ENCODE results near the gene SUPT3H.
"Not testable (repeated sequence)": the region's sequence is repeated elsewhere in the genome, so short reads cannot be mapped to it uniquely, and the experiment has no call there.

The SUPT3H gene

DNA sequence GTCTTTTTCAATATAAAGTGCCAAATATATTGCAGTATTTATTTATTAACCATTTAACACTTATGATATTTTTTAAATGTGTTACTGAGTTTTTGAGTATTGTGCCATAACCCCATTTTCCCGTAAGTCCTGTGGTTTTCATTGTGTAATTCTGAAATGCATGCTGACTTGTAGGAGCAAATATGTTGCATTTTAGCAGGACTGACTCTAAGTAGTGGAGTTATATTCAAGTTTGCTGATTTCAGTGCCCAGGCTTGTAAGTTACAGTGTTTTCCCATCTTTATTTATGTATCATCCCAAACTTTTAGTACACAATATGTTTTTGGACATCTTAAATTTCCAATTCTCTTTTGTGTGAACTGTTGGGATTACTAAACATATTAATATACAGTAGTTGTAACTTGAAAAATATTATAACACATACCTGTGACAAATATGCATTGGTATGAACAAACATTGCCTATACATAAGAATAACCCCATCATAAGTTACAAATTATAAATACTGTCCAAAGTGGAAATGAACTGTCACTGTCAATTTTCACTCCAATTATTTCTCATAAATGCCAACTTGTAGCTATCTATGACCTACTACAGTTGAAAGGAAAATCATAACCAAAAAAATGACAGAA lies 228.9 kb downstream of the SUPT3H start:
- CTCF ChIA-PET: no interaction called here

DNA sequence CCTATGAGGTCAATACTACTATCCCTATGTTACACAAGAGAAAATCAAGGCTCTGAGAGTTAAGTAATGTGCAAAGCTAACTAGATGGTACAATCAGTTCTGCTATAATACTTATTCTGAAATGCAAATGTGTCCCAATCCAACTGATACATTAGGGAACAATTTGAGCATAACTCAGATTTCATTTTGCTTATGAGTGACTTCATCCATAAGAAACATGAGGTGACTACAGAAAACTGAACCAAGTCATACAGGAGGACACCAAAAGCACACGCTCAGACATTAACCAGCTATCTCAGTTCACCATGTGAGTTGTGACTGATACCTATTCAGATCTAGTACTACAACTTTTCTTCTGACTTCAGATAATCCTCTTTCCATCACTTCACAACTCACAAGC lies 229.5 kb downstream of the SUPT3H start:
- ChIA-PET POLR2A (no interaction called here), CTCF (no interaction called here)
- no peak for DNase-seq
- peaks cover 0 to 20% (median 2%) of the 10 kb centered on the region in 5 experiments for H3K9me3 ChIP-seq (ENCODE audit: control extremely low read depth in 1 of 5, control insufficient read depth in 4 of 5, insufficient read depth in 2 of 5, low read depth in 1 of 5, low read length in 4 of 5)
- no peaks in the 10 kb centered on the region for H3K27me3 ChIP-seq (replicated peaks in 2 of 5; ENCODE audit: control insufficient read depth in 4 of 5, insufficient read depth in 5 of 5, low read length in 4 of 5)
- H3K4me3 ChIP-seq (ENCODE audit: control insufficient read depth in 1 of 7, extremely low read depth in 1 of 7, insufficient read depth in 4 of 7, low read depth in 2 of 7, low read length in 6 of 7): no peak overlapping the region
- H3K36me3 ChIP-seq (ENCODE audit: control insufficient read depth in 4 of 4, insufficient read depth in 4 of 4, low read length in 3 of 4): no peaks in the 10 kb centered on the region
- H3K27ac ChIP-seq (ENCODE audit: insufficient read depth in 1 of 2, low read depth in 1 of 2, low read length in 2 of 2, poor library complexity in 1 of 2, severe bottlenecking in 2 of 2): no peak overlapping the region
- 100% methylated on average over 1 of the region's 1 CpG for WGBS (ENCODE audit: insufficient coverage)
- no peaks in the 10 kb centered on the region for H3K4me1 ChIP-seq (ENCODE audit: control extremely low read depth in 1 of 4, control insufficient read depth in 4 of 4, insufficient read depth in 4 of 4, low read length in 3 of 4)

More for the DNA sequence above, 228.9 kb downstream of the SUPT3H start:
- no CpG with 5 or more reads among the region's 1 CpG for WGBS (ENCODE audit: insufficient coverage)
- Histone ChIP-seq H3K9me3 (ENCODE audit: control extremely low read depth in 1 of 5, control insufficient read depth in 4 of 5, insufficient read depth in 2 of 5, low read depth in 1 of 5, low read length in 4 of 5) (peaks cover 0 to 19% (median 2%) of the 10 kb centered on the region in 5 experiments), H3K4me3 (ENCODE audit: control insufficient read depth in 1 of 7, extremely low read depth in 1 of 7, insufficient read depth in 4 of 7, low read depth in 2 of 7, low read length in 6 of 7) (no peak overlapping the region), H3K36me3 (ENCODE audit: control insufficient read depth in 4 of 4, insufficient read depth in 4 of 4, low read length in 3 of 4) (no peaks in the 10 kb centered on the region), H3K27ac (ENCODE audit: insufficient read depth in 1 of 2, low read depth in 1 of 2, low read length in 2 of 2, poor library complexity in 1 of 2, severe bottlenecking in 2 of 2) (no peak overlapping the region), H3K4me1 (ENCODE audit: control extremely low read depth in 1 of 4, control insufficient read depth in 4 of 4, insufficient read depth in 4 of 4, low read length in 3 of 4) (no peaks in the 10 kb centered on the region), H3K27me3 (replicated peaks in 2 of 5; ENCODE audit: control insufficient read depth in 4 of 5, insufficient read depth in 5 of 5, low read length in 4 of 5) (no peaks in the 10 kb centered on the region)
- POLR2A ChIA-PET: no interaction called here
- no peak for DNase-seq

GRCh38 chr6:45145658-45146057 lies 232.1 kb downstream of the SUPT3H start:
- POLR2A ChIA-PET; CTCF ChIA-PET; H3K27me3 ChIP-seq (replicated peaks in 2 of 5; ENCODE audit: control insufficient read depth in 4 of 5, insufficient read depth in 5 of 5, low read length in 4 of 5); H3K27ac ChIP-seq (ENCODE audit: insufficient read depth in 1 of 2, low read depth in 1 of 2, low read length in 2 of 2, poor library complexity in 1 of 2, severe bottlenecking in 2 of 2); DNase-seq; H3K4me3 ChIP-seq (ENCODE audit: control insufficient read depth in 1 of 7, extremely low read depth in 1 of 7, insufficient read depth in 4 of 7, low read depth in 2 of 7, low read length in 6 of 7); H3K4me1 ChIP-seq (ENCODE audit: control extremely low read depth in 1 of 4, control insufficient read depth in 4 of 4, insufficient read depth in 4 of 4, low read length in 3 of 4); H3K36me3 ChIP-seq (ENCODE audit: control insufficient read depth in 4 of 4, insufficient read depth in 4 of 4, low read length in 3 of 4): not testable (repeated sequence)
- WGBS (ENCODE audit: insufficient coverage): 100% methylated on average over 1 of the region's 3 CpGs
- H3K9me3 ChIP-seq (ENCODE audit: control extremely low read depth in 1 of 5, control insufficient read depth in 4 of 5, insufficient read depth in 2 of 5, low read depth in 1 of 5, low read length in 4 of 5): peaks cover 0 to 28% (median 6%) of the 10 kb centered on the region in 5 experiments

- Histone ChIP-seq H3K4me3 (ENCODE audit: control insufficient read depth in 1 of 7, extremely low read depth in 1 of 7, insufficient read depth in 4 of 7, low read depth in 2 of 7, low read length in 6 of 7) (no peak overlapping the region), H3K27me3 (replicated peaks in 2 of 5; ENCODE audit: control insufficient read depth in 4 of 5, insufficient read depth in 5 of 5, low read length in 4 of 5) (no peaks in the 10 kb centered on the region), H3K9me3 (ENCODE audit: control extremely low read depth in 1 of 5, control insufficient read depth in 4 of 5, insufficient read depth in 2 of 5, low read depth in 1 of 5, low read length in 4 of 5) (peaks cover 0 to 33% (median 12%) of the 10 kb centered on the region in 5 experiments), H3K36me3 (ENCODE audit: control insufficient read depth in 4 of 4, insufficient read depth in 4 of 4, low read length in 3 of 4) (peaks cover 0 to 4% (median under 1%) of the 10 kb centered on the region in 4 experiments), H3K27ac (ENCODE audit: insufficient read depth in 1 of 2, low read depth in 1 of 2, low read length in 2 of 2, poor library complexity in 1 of 2, severe bottlenecking in 2 of 2) (no peak overlapping the region), H3K4me1 (ENCODE audit: control extremely low read depth in 1 of 4, control insufficient read depth in 4 of 4, insufficient read depth in 4 of 4, low read length in 3 of 4) (peaks cover 0 to 5% (median 0%) of the 10 kb centered on the region in 4 experiments)
- CTCF ChIA-PET: interaction anchor here (1.4 kb wide), 1 partner anchor 17 kb away, joined by 4 read pairs; no protein-coding TSS in a partner anchor
- POLR2A ChIA-PET: no interaction called here
- DNase-seq: no peak
Observed at GRCh38 chr6:45138765-45139164, 239.0 kb downstream of the SUPT3H start.

GRCh38 chr6:45136495-45136894 lies 241.2 kb downstream of the SUPT3H start:
- Histone ChIP-seq H3K4me1 (ENCODE audit: control extremely low read depth in 1 of 4, control insufficient read depth in 4 of 4, insufficient read depth in 4 of 4, low read length in 3 of 4) (peaks cover 0 to 5% (median 0%) of the 10 kb centered on the region in 4 experiments), H3K27ac (ENCODE audit: insufficient read depth in 1 of 2, low read depth in 1 of 2, low read length in 2 of 2, poor library complexity in 1 of 2, severe bottlenecking in 2 of 2) (no peak overlapping the region), H3K27me3 (replicated peaks in 2 of 5; ENCODE audit: control insufficient read depth in 4 of 5, insufficient read depth in 5 of 5, low read length in 4 of 5) (no peaks in the 10 kb centered on the region), H3K9me3 (ENCODE audit: control extremely low read depth in 1 of 5, control insufficient read depth in 4 of 5, insufficient read depth in 2 of 5, low read depth in 1 of 5, low read length in 4 of 5) (peaks cover 0 to 26% (median 12%) of the 10 kb centered on the region in 5 experiments), H3K36me3 (ENCODE audit: control insufficient read depth in 4 of 4, insufficient read depth in 4 of 4, low read length in 3 of 4) (peaks cover 0 to 4% (median 0%) of the 10 kb centered on the region in 4 experiments), H3K4me3 (ENCODE audit: control insufficient read depth in 1 of 7, extremely low read depth in 1 of 7, insufficient read depth in 4 of 7, low read depth in 2 of 7, low read length in 6 of 7) (no peak overlapping the region)
- ChIA-PET CTCF (no interaction called here), POLR2A (interaction anchor here (1.1 kb wide), 1 partner anchor 19 kb away, joined by 3 read pairs; no protein-coding TSS in a partner anchor)
- peak in 1 of 3 donors; percentile 27 for DNase-seq

GRCh38 chr6:45132658-45133294 lies 245.0 kb downstream of the SUPT3H start:
- Histone ChIP-seq H3K4me3 (ENCODE audit: control insufficient read depth in 1 of 7, extremely low read depth in 1 of 7, insufficient read depth in 4 of 7, low read depth in 2 of 7, low read length in 6 of 7) (no peak overlapping the region), H3K9me3 (ENCODE audit: control extremely low read depth in 1 of 5, control insufficient read depth in 4 of 5, insufficient read depth in 2 of 5, low read depth in 1 of 5, low read length in 4 of 5) (peaks cover 0 to 26% (median 8%) of the 10 kb centered on the region in 5 experiments), H3K27ac (ENCODE audit: insufficient read depth in 1 of 2, low read depth in 1 of 2, low read length in 2 of 2, poor library complexity in 1 of 2, severe bottlenecking in 2 of 2) (no peak overlapping the region), H3K36me3 (ENCODE audit: control insufficient read depth in 4 of 4, insufficient read depth in 4 of 4, low read length in 3 of 4) (peaks cover 0 to 4% (median 0%) of the 10 kb centered on the region in 4 experiments), H3K4me1 (ENCODE audit: control extremely low read depth in 1 of 4, control insufficient read depth in 4 of 4, insufficient read depth in 4 of 4, low read length in 3 of 4) (no peaks in the 10 kb centered on the region), H3K27me3 (replicated peaks in 2 of 5; ENCODE audit: control insufficient read depth in 4 of 5, insufficient read depth in 5 of 5, low read length in 4 of 5) (no peaks in the 10 kb centered on the region)
- ChIA-PET POLR2A (no interaction called here), CTCF (no interaction called here)
- DNase-seq: no peak
- no CpG with 5 or more reads among the region's 1 CpG for WGBS (ENCODE audit: insufficient coverage)

- ChIA-PET CTCF (interaction anchor here (1.5 kb wide), 1 partner anchor 308 kb away, joined by 3 read pairs; no protein-coding TSS in a partner anchor), POLR2A (no interaction called here)
- DNase-seq: no peak
- no CpG with 5 or more reads among the region's 1 CpG for WGBS (ENCODE audit: insufficient coverage)
- Histone ChIP-seq H3K27ac (ENCODE audit: insufficient read depth in 1 of 2, low read depth in 1 of 2, low read length in 2 of 2, poor library complexity in 1 of 2, severe bottlenecking in 2 of 2) (no peak overlapping the region), H3K9me3 (ENCODE audit: control extremely low read depth in 1 of 5, control insufficient read depth in 4 of 5, insufficient read depth in 2 of 5, low read depth in 1 of 5, low read length in 4 of 5) (peaks cover 0 to 23% (median 7%) of the 10 kb centered on the region in 5 experiments), H3K4me3 (ENCODE audit: control insufficient read depth in 1 of 7, extremely low read depth in 1 of 7, insufficient read depth in 4 of 7, low read depth in 2 of 7, low read length in 6 of 7) (no peak overlapping the region), H3K27me3 (replicated peaks in 2 of 5; ENCODE audit: control insufficient read depth in 4 of 5, insufficient read depth in 5 of 5, low read length in 4 of 5) (no peaks in the 10 kb centered on the region), H3K4me1 (ENCODE audit: control extremely low read depth in 1 of 4, control insufficient read depth in 4 of 4, insufficient read depth in 4 of 4, low read length in 3 of 4) (no peaks in the 10 kb centered on the region), H3K36me3 (ENCODE audit: control insufficient read depth in 4 of 4, insufficient read depth in 4 of 4, low read length in 3 of 4) (peaks cover 0 to 4% (median 0%) of the 10 kb centered on the region in 4 experiments)
Observed at GRCh38 chr6:45132059-45132458, 245.7 kb downstream of the SUPT3H start.

All from common myeloid progenitor, CD34-positive (primary cell).